ENCODE measurements around the gene TOMM34. TPM values are rescaled to one million over a fixed set of nuclear protein-coding genes. Genes with fewer than 3 reads are reported as not detected.

The TOMM34 gene
- total and polyA plus RNA-seq, 2 experiments from 2014 or later = 63.4 to 63.8 TPM

DNA sequence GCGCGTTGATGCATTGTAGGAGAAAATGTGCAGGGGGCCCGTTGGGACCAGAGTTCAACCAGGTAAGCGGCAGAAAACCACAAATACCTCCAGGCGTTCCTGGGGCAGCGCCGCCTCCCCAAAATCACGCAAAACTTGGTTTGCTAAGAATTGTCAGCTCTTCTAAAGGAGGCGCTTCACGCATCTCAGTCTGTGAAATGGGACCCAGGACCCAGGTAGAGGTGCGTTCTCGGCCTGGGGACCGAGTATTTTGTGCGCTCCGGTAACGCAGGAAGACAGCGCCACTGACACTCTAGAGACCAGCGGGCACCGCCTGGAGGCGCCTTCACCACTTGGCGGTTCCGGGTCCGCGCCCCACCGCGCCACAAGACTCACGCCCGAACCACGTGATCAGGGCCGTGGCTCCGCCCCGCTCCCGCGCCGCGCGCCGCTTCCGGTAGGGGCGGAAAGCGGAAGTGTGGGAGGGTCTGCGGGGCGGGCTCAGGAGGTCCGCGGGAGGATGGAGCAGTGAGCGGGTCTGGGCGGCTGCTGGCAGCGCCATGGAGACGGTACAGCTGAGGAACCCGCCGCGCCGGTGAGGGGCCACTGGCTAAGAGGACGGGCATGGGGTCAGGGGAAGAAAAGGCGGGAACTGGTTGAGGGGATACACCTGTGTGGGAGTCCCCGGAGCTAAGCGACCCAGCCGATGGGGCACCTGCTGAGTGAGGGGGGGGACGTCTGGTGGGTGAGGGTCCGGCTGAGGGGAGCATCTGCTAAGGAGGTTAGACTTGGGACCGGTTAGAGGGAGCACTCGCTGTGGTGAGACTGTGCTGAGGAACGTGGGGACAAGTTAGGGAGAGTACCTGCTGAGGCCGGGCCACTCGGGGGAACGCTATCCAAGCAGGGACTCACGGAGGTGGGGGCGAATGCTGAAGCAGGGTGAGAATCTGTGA, 6.1 kb upstream of the TOMM34 start, which contains the start of gene STK4:
TSS of gene STK4 (plus strand) at position 483 of the 932 bp plus-strand sequence. CDS start at position 540, 57 bp downstream.
- H3K9me2 ChIP-seq (ENCODE audit: insufficient read depth) = no peaks in the 10 kb centered on the region
- in situ Hi-C loops (cut with MboI) = no loop called here
- peaks cover 33% of the 10 kb centered on the region for H3K4me1 ChIP-seq (ENCODE audit: insufficient read depth)
- peak within 1 kb of the TSS; percentile 95 for H3K4me2 ChIP-seq (ENCODE audit: unreplicated experiment)
- peak within 1 kb of the TSS; percentile 92 for H3K9ac ChIP-seq
- H3K36me3 ChIP-seq (ENCODE audit: low read depth) = no peaks in the 10 kb centered on the region
- no peaks in the 10 kb centered on the region for H3K9me3 ChIP-seq (ENCODE audit: low read depth)
- peak; percentile 97 for DNase-seq
- H3K27me3 ChIP-seq (replicated peaks; ENCODE audit: insufficient read depth) = no peaks in the 10 kb centered on the region
- 1 to 2% methylated on average over 60 to 68 of the region's 68 CpGs for WGBS, 2 experiments (ENCODE audit: low coverage in 1 of 2, low lambda C conversion rate in 2 of 2, missing lambda C conversion rate in 2 of 2)
- peak within 1 kb of the TSS; percentile 96 for H2AFZ ChIP-seq
- H3K4me3 ChIP-seq = peak within 1 kb of the TSS; percentile 90
- H3K79me2 ChIP-seq (ENCODE audit: insufficient read depth) = peaks cover 50% of the 10 kb centered on the region
- TF ChIP-seq EZH2phosphoT487 (IDR thresholded peaks at IDR 0.05; ENCODE audit: insufficient read depth, low read depth) (no peak), EZH2 (IDR thresholded peaks at IDR 0.05; ENCODE audit: insufficient read depth, poor library complexity, severe bottlenecking) (no peak)
- peaks cover 4% of the 10 kb centered on the region; the same call in 1 of the 2 replicates for H4K20me1 ChIP-seq (ENCODE audit: insufficient read depth)
- peak within 1 kb of the TSS; percentile 72 for H3K27ac ChIP-seq
- peaks cover 13% of the 10 kb centered on the region for H3F3A ChIP-seq (ENCODE audit: insufficient read depth)

DNA sequence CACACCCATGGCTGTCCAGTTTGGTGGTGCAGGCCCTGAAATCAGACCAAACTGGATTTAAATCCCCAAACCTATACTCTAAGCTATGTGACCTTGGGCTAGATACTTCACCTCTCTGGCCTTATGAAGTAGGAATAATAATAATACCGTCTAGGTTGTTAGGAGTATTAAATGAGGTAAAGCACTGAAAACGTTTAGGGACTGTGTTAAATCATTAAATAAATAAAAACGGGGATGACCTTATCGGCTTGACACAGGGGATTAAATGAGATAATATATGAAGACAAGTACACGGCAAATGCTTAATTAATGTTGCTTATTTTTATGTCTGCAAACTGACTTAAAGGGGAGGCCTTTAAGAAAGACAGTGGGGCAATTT, 5.4 kb upstream of the TOMM34 start:
- Histone ChIP-seq H3F3A (ENCODE audit: insufficient read depth) (peaks cover 20% of the 10 kb centered on the region), H3K4me2 (ENCODE audit: unreplicated experiment) (peak overlapping the region; percentile 95), H3K4me3 (peak overlapping the region; percentile 90), H3K9me3 (ENCODE audit: low read depth) (no peaks in the 10 kb centered on the region), H3K9ac (peak overlapping the region; percentile 92), H3K4me1 (ENCODE audit: insufficient read depth) (peaks cover 36% of the 10 kb centered on the region), H3K36me3 (ENCODE audit: low read depth) (no peaks in the 10 kb centered on the region), H4K20me1 (ENCODE audit: insufficient read depth) (peaks cover 4% of the 10 kb centered on the region; the same call in 1 of the 2 replicates), H3K9me2 (ENCODE audit: insufficient read depth) (no peaks in the 10 kb centered on the region), H3K27ac (peak overlapping the region; percentile 72), H2AFZ (peak overlapping the region; percentile 96), H3K27me3 (replicated peaks; ENCODE audit: insufficient read depth) (no peaks in the 10 kb centered on the region), H3K79me2 (ENCODE audit: insufficient read depth) (peaks cover 44% of the 10 kb centered on the region)
- in situ Hi-C loops (cut with MboI) = no loop called here
- DNase-seq = no peak
- 24 to 28% methylated on average over 5 of the region's 5 CpGs for WGBS, 2 experiments (ENCODE audit: low coverage in 1 of 2, low lambda C conversion rate in 2 of 2, missing lambda C conversion rate in 2 of 2)
- TF ChIP-seq EZH2 (IDR thresholded peaks at IDR 0.05; ENCODE audit: insufficient read depth, poor library complexity, severe bottlenecking) = no peak

DNA sequence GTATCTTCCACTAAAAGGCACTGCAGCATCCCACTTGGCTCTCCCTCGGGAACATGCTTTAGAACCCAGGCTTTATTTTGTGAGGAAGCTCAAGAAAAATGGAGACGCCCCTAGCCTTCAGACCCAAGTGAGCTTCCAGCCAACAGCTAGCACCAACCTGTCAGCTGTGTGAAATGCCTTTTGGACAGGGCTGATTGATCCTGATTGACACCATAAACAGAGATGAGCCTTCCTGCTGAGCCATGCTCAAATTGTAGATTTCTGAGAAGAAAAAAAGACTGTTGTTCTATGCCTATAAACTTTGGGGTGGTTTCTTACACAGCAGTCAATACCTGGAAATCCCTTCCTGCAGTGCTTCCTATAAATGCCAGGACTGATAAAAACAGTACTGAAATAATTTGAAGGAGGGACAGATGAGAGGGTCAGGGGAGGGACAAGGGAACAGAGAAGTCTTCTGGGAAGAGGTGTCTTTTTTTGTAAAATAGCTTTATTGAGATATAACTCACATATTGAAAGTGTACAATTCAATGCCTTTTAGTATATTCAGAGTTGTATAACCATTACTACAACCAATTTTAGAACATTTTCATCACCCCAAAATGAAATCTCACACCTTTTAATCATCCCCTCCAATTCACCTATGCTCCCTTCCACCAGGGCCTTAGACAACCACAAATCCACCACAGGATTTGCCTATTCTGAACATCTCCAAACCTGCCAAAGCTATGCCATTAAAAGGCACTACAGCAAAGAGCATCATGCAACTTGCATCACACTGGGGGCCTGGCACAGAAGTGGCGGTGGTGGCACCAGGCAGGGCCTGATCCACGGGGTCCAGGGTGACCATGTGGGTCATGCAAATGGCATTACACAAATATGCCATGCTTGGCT, 3.4 kb upstream of the TOMM34 start:
- 89 to 92% methylated on average over 4 of the region's 4 CpGs for WGBS, 2 experiments (ENCODE audit: low coverage in 1 of 2, low lambda C conversion rate in 2 of 2, missing lambda C conversion rate in 2 of 2)
- no peaks in the 10 kb centered on the region for H3K9me2 ChIP-seq (ENCODE audit: insufficient read depth)
- DNase-seq = no peak
- no peaks in the 10 kb centered on the region for H3K36me3 ChIP-seq (ENCODE audit: low read depth)
- no peak overlapping the region for H3K4me2 ChIP-seq (ENCODE audit: unreplicated experiment)
- TF ChIP-seq EZH2phosphoT487 (IDR thresholded peaks at IDR 0.05; ENCODE audit: insufficient read depth, low read depth) (no peak), EZH2 (IDR thresholded peaks at IDR 0.05; ENCODE audit: insufficient read depth, poor library complexity, severe bottlenecking) (no peak)
- no peak overlapping the region for H2AFZ ChIP-seq
- in situ Hi-C loops (cut with MboI) = no loop called here
- peaks cover 28% of the 10 kb centered on the region for H3K4me1 ChIP-seq (ENCODE audit: insufficient read depth)
- no peak overlapping the region for H3K9ac ChIP-seq
- no peaks in the 10 kb centered on the region for H3K9me3 ChIP-seq (ENCODE audit: low read depth)
- peaks cover 33% of the 10 kb centered on the region for H3F3A ChIP-seq (ENCODE audit: insufficient read depth)
- H4K20me1 ChIP-seq (ENCODE audit: insufficient read depth) = peaks cover 4% of the 10 kb centered on the region
- H3K79me2 ChIP-seq (ENCODE audit: insufficient read depth) = peaks cover 34% of the 10 kb centered on the region
- no peak overlapping the region for H3K27ac ChIP-seq
- H3K4me3 ChIP-seq = no peak overlapping the region
- no peaks in the 10 kb centered on the region for H3K27me3 ChIP-seq (replicated peaks; ENCODE audit: insufficient read depth)

DNA sequence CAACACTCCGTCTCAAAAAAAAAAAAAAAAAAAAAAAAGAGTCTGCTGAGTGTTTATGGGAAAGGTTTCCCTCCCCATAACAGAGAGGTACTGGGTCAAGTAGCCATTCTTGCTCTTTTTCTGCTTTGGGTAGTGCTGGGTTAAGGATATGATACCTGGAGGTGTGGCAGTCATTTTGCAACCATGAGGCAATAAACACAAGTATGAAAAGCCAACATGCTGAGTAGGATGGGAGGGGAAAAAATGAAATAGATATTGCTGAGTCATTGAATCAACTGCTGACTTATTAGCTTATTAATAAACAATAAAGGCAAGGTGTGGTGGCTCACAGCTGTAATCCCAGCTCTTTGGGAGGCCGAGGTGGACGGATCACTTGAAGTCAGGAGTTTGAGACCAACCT, 2.3 kb upstream of the TOMM34 start:
- Histone ChIP-seq H3K4me2 (ENCODE audit: unreplicated experiment) (no peak overlapping the region), H3K27me3 (replicated peaks; ENCODE audit: insufficient read depth) (no peaks in the 10 kb centered on the region), H2AFZ (no peak overlapping the region), H3K9me2 (ENCODE audit: insufficient read depth) (no peaks in the 10 kb centered on the region), H3K79me2 (ENCODE audit: insufficient read depth) (peaks cover 34% of the 10 kb centered on the region), H3K4me3 (no peak overlapping the region), H3K36me3 (ENCODE audit: low read depth) (no peaks in the 10 kb centered on the region), H3K9ac (no peak overlapping the region), H3K9me3 (ENCODE audit: low read depth) (no peaks in the 10 kb centered on the region), H4K20me1 (ENCODE audit: insufficient read depth) (peaks cover 8% of the 10 kb centered on the region), H3K27ac (no peak overlapping the region), H3K4me1 (ENCODE audit: insufficient read depth) (peaks cover 28% of the 10 kb centered on the region), H3F3A (ENCODE audit: insufficient read depth) (peaks cover 34% of the 10 kb centered on the region)
- TF ChIP-seq EZH2 (IDR thresholded peaks at IDR 0.05; ENCODE audit: insufficient read depth, poor library complexity, severe bottlenecking) = no peak
- TF ChIP-seq EZH2phosphoT487 (IDR thresholded peaks at IDR 0.05; ENCODE audit: insufficient read depth, low read depth) = no peak
- in situ Hi-C loops (cut with MboI) = no loop called here
- DNase-seq = no peak
- 95 to 96% methylated on average over 3 of the region's 3 CpGs for WGBS, 2 experiments (ENCODE audit: low coverage in 1 of 2, low lambda C conversion rate in 2 of 2, missing lambda C conversion rate in 2 of 2)
